OCI-LY1 (cell line): ENCODE data around the gene SLAMF1.

Source experiments
- EZH2 ChIP-seq: fragments of 200-600 bp; sonication (generic), shearing (Covaris generic); IDR thresholded peaks from 2 replicates; pipeline ENCODE4 v1.8.0; 2017; ENCODE audit warnings: borderline replicate concordance, mixed run types, mild to moderate bottlenecking, antibody characterized with exemption, low read length, moderate library complexity, mixed read lengths
- TF ChIP-seq, protein P1 (sequence below): fragments of 200-600 bp; sonication (generic), shearing (Covaris generic); IDR thresholded peaks from 2 replicates; pipeline ENCODE4 v1.5.1; 2017; ENCODE audit warnings: mild to moderate bottlenecking, antibody characterized with exemption, low read length, moderate library complexity, mixed read lengths

DNA sequence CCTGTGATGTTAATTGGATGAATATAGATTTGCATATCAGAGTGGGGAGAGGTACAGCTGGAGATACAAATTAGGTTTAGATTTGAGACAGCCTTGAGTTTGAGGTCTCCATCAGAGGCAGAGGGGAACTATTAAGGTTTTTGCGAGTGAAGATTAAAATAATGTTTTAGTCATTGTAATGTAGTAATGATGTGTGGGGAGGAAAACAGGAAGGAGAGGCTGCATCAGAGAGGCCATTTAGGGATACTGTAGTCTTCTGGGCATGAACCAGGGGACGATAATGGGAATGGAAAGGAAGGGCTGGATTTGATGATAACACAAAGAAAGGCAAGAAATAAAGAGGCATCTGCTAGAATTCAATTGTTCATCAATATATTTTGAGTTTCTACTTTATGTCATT lies 77.0 kb downstream of the SLAMF1 start:
- TF ChIP-seq, protein P1, sequence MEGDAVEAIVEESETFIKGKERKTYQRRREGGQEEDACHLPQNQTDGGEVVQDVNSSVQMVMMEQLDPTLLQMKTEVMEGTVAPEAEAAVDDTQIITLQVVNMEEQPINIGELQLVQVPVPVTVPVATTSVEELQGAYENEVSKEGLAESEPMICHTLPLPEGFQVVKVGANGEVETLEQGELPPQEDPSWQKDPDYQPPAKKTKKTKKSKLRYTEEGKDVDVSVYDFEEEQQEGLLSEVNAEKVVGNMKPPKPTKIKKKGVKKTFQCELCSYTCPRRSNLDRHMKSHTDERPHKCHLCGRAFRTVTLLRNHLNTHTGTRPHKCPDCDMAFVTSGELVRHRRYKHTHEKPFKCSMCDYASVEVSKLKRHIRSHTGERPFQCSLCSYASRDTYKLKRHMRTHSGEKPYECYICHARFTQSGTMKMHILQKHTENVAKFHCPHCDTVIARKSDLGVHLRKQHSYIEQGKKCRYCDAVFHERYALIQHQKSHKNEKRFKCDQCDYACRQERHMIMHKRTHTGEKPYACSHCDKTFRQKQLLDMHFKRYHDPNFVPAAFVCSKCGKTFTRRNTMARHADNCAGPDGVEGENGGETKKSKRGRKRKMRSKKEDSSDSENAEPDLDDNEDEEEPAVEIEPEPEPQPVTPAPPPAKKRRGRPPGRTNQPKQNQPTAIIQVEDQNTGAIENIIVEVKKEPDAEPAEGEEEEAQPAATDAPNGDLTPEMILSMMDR: no peak
- TF ChIP-seq EZH2: no peak
